ENCODE data around the gene POSTN.

The POSTN gene

GRCh38 chr13:37632294-37632693, 33.7 kb upstream of the POSTN start:
- no peak for TF ChIP-seq CTCF (IDR thresholded peaks at IDR 0.05; ENCODE audit: low read depth, low read length, missing control alignments)
- DNase-seq (ENCODE audit: low read depth), result no peak
- H3K4me3 ChIP-seq (ENCODE audit: low read depth, low read length), result no peak overlapping the region

- TF ChIP-seq CTCF (IDR thresholded peaks at IDR 0.05; ENCODE audit: low read depth, low read length, missing control alignments), result no peak
- DNase-seq (ENCODE audit: low read depth), result no peak
Observed at GRCh38 chr13:37627428-37627827, 28.9 kb upstream of the POSTN start.

GRCh38 chr13:37621811-37622361, 23.3 kb upstream of the POSTN start:
- no peak for TF ChIP-seq CTCF (IDR thresholded peaks at IDR 0.05; ENCODE audit: low read depth, low read length, missing control alignments)
- H3K4me3 ChIP-seq (ENCODE audit: low read depth, low read length), result no peak overlapping the region
- no peak for DNase-seq (ENCODE audit: low read depth)

More at GRCh38 chr13:37627428-37627827, 28.9 kb upstream of the POSTN start:
- H3K4me3 ChIP-seq (ENCODE audit: low read depth, low read length), result no peak overlapping the region

GRCh38 chr13:37618554-37618953, 20.0 kb upstream of the POSTN start:
- no peak for TF ChIP-seq CTCF (IDR thresholded peaks at IDR 0.05; ENCODE audit: low read depth, low read length, missing control alignments)
- no peak for DNase-seq (ENCODE audit: low read depth)
- no peak overlapping the region for H3K4me3 ChIP-seq (ENCODE audit: low read depth, low read length)

GRCh38 chr13:37617173-37617572, 18.6 kb upstream of the POSTN start:
- no peak for TF ChIP-seq CTCF (IDR thresholded peaks at IDR 0.05; ENCODE audit: low read depth, low read length, missing control alignments)
- no peak overlapping the region for H3K4me3 ChIP-seq (ENCODE audit: low read depth, low read length)

GRCh38 chr13:37616131-37616530, 17.6 kb upstream of the POSTN start:
- TF ChIP-seq CTCF (IDR thresholded peaks at IDR 0.05; ENCODE audit: low read depth, low read length, missing control alignments), result no peak
- no peak for DNase-seq (ENCODE audit: low read depth)
- no peak overlapping the region for H3K4me3 ChIP-seq (ENCODE audit: low read depth, low read length)

More at GRCh38 chr13:37617173-37617572, 18.6 kb upstream of the POSTN start:
- no peak for DNase-seq (ENCODE audit: low read depth)

GRCh38 chr13:37615276-37615675, 16.7 kb upstream of the POSTN start:
- no peak for DNase-seq (ENCODE audit: low read depth)
- no peak for TF ChIP-seq CTCF (IDR thresholded peaks at IDR 0.05; ENCODE audit: low read depth, low read length, missing control alignments)
- H3K4me3 ChIP-seq (ENCODE audit: low read depth, low read length), result no peak overlapping the region

All from GM12864 (cell line).